GM21390 (cell line): ENCODE measurements around the gene ZNF117.
"Not testable (repeated sequence)": the region's sequence is repeated elsewhere in the genome, so short reads cannot be mapped to it uniquely, and the experiment has no call there.

Experiments
- ATAC-seq: cut with Tn5 transposase; IDR thresholded peaks from one replicate; pipeline ENCODE4 v1.9.1; 2021; ENCODE audit not compliant: unreplicated experiment

ZNF117 gene

DNA sequence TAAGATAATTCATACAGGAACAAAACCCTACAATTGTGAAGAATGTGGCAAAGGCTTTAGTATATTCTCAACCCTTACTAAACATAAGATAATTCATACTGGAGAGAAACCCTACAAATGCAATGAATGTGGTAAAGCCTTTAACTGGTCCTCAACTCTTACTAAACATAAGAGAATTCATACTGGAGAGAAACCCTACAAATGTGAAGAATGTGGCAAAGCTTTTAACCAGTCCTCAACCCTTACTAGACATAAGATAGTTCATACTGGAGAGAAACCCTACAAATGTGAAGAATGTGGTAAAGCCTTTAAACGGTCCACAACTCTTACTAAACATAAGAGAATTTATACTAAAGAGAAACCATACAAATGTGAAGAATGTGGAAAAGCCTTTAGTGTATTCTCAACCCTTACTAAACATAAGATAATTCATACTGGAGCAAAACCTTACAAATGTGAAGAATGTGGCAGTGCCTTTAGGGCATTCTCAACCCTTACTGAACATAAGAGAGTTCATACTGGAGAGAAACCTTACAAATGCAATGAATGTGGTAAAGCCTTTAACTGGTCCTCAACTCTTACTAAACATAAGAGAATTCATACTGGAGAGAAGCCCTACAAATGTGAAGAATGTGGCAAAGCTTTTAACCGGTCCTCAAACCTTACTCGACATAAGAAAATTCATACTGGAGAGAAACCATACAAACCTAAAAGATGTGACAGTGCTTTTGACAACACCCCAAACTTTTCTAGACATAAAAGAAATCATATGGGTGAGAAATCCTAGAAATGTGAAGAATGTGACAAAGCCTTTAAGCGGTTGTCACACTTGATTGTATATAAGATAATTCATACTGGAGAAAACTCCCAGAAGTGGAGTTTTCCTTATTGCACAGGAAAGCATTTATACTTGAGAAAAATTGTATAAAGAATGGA is 62.3 kb downstream of the ZNF117 start:
- ATAC-seq = not testable (repeated sequence)
